HCT116 (cell line): ENCODE data around the gene SMTN.

ENCODE experiments used
- CTCF ChIP-seq, 3 experiments: fragments of 200-600 bp in 1 of 3; sonication (generic) in 1 of 3; IDR thresholded peaks in 2 of 3; conservative IDR thresholded peaks in 1 of 3; 2 replicates each; pipeline ENCODE4 v1.5.1; 2012 to 2017; ENCODE audit warnings: low read depth in 2 of 3, low read length in 2 of 3, antibody characterized with exemption in 1 of 3, borderline replicate concordance in 1 of 3, control low read depth in 1 of 3, mild to moderate bottlenecking in 1 of 3, mixed read lengths in 1 of 3, mixed run types in 1 of 3, moderate library complexity in 1 of 3; ENCODE audit not compliant: insufficient read depth in 1 of 3
- EZH2 ChIP-seq: fragments of 200-600 bp; sonication (generic); IDR thresholded peaks from 2 replicates; pipeline ENCODE4 v1.6.1; 2017; ENCODE audit warnings: antibody characterized with exemption, mixed run types
- EZH2phosphoT487 ChIP-seq: fragments of 200-600 bp; IDR thresholded peaks from 2 replicates; pipeline ENCODE4 v1.6.1; 2018; ENCODE audit warnings: antibody characterized with exemption, borderline replicate concordance
- FOSL1 ChIP-seq: IDR thresholded peaks from 2 replicates; pipeline ENCODE4 v1.6.1; 2012; ENCODE audit warnings: low read depth
- POLR2A ChIP-seq: IDR thresholded peaks from 2 replicates; pipeline ENCODE4 v1.7.0; 2011; ENCODE audit warnings: borderline replicate concordance; ENCODE audit not compliant: insufficient read depth, insufficient read length; ENCODE audit errors: extremely low read depth
- POLR2AphosphoS5 ChIP-seq: IDR thresholded peaks from 2 replicates; pipeline ENCODE4 v1.6.1; 2011; ENCODE audit warnings: mild to moderate bottlenecking, low read depth, low read length, moderate library complexity
- RAD21 ChIP-seq: IDR thresholded peaks from 2 replicates; pipeline ENCODE4 v1.6.1; 2012; ENCODE audit warnings: low read depth, mild to moderate bottlenecking
- REST ChIP-seq: IDR thresholded peaks from 2 replicates; pipeline ENCODE4 v1.6.1; 2012; ENCODE audit warnings: low read depth
- SP1 ChIP-seq: IDR thresholded peaks from 2 replicates; pipeline ENCODE4 v1.6.1; 2012; ENCODE audit warnings: low read depth
- SRF ChIP-seq: IDR thresholded peaks from 2 replicates; pipeline ENCODE4 v1.6.1; 2012; ENCODE audit warnings: low read depth
- ZBTB33 ChIP-seq: IDR thresholded peaks from 2 replicates; pipeline ENCODE4 v1.6.1; 2011; ENCODE audit warnings: mild to moderate bottlenecking, low read length, moderate library complexity; ENCODE audit not compliant: insufficient replicate concordance; ENCODE audit errors: extremely low read depth

- TF ChIP-seq CTCF (IDR thresholded peaks at IDR 0.05 in 2 of 3, conservative IDR thresholded peaks at IDR 0.05 in 1 of 3; ENCODE audit: borderline replicate concordance in 1 of 3, insufficient read depth in 1 of 3, low read depth in 2 of 3, low read length in 2 of 3) (no peak), POLR2A (no peak), SP1 (no peak), FOSL1 (no peak), RAD21 (no peak), ZBTB33 (no peak), EZH2 (no peak), POLR2AphosphoS5 (no peak), REST (no peak), EZH2phosphoT487 (no peak), SRF (no peak)
Measured at GRCh38 chr22:31126869-31127175, 45.7 kb downstream of the SMTN start.
